DOHH2 (cell line): ENCODE data around the gene CNKSR3.

Experiments
- EZH2phosphoT487 ChIP-seq: fragments of 200-600 bp; sonication (generic); IDR thresholded peaks from 2 replicates; pipeline ENCODE4 v1.6.1; 2017; ENCODE audit warnings: borderline replicate concordance, mild to moderate bottlenecking, antibody characterized with exemption, low read length, moderate library complexity, mixed read lengths
- TF ChIP-seq, protein P1 (sequence below): fragments of 200-600 bp; sonication (generic); IDR thresholded peaks from one replicate; pipeline ENCODE4 v1.5.1; 2014; ENCODE audit warnings: antibody characterized with exemption, mild to moderate bottlenecking, low read depth, low read length; ENCODE audit not compliant: poor library complexity, severe bottlenecking

DNA sequence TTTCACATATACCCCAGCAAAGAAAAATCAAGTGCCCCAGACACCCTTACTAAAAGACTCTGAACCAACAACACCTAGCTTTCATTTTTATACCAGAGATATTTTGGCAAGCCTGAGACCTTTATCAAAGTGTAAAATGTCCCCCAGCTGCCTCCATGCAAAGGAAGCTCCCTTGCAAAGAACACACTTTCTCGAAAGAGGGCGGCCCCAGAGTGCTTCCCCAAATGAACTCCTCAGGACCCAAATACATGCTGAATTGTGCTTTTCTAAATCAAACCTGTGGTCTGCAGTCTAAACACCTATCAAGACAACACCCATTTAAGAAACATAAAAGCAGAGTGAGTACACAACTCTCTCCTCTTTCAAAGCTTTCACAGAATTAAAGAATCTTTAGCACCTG lies 154.4 kb downstream of the CNKSR3 start:
- TF ChIP-seq, protein P1, sequence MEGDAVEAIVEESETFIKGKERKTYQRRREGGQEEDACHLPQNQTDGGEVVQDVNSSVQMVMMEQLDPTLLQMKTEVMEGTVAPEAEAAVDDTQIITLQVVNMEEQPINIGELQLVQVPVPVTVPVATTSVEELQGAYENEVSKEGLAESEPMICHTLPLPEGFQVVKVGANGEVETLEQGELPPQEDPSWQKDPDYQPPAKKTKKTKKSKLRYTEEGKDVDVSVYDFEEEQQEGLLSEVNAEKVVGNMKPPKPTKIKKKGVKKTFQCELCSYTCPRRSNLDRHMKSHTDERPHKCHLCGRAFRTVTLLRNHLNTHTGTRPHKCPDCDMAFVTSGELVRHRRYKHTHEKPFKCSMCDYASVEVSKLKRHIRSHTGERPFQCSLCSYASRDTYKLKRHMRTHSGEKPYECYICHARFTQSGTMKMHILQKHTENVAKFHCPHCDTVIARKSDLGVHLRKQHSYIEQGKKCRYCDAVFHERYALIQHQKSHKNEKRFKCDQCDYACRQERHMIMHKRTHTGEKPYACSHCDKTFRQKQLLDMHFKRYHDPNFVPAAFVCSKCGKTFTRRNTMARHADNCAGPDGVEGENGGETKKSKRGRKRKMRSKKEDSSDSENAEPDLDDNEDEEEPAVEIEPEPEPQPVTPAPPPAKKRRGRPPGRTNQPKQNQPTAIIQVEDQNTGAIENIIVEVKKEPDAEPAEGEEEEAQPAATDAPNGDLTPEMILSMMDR, result no peak
- no peak for TF ChIP-seq EZH2phosphoT487
